Left renal cortex interstitium (tissue), 4 donors: Measurements from ENCODE around the gene TAS2R41. TPM values are rescaled to one million over a fixed set of nuclear protein-coding genes. Genes with fewer than 3 reads are reported as not detected.

Experiments used
- DNase-seq, 4 donors: peaks; one replicate each; pipeline ENCODE4 v3.0.0-alpha.2; 2013; ENCODE audit warnings: low read depth in 4 of 4, low spot score in 2 of 4, missing footprints in 1 of 4
- polyA plus RNA-seq, 4 donors: library from polyadenylated mRNA; unstranded; fragments of 120-200 nt; gene quantifications; one replicate each; pipeline ENCODE4 v1.2.1, GENCODE V29; 2013; ENCODE audit not compliant: insufficient read length in 4 of 4

The TAS2R41 gene
- not detected for polyA plus RNA-seq

GRCh38 chr7:143477501-143478150 is at the start of gene TAS2R41:
TSS of gene TAS2R41 (plus strand) at chr7:143477873. CDS start at chr7:143477873, 0 bp downstream.
- no peak for DNase-seq

GRCh38 chr7:143429770-143430698 is 47.6 kb upstream of the TAS2R41 start:
- no peak for DNase-seq

DNA sequence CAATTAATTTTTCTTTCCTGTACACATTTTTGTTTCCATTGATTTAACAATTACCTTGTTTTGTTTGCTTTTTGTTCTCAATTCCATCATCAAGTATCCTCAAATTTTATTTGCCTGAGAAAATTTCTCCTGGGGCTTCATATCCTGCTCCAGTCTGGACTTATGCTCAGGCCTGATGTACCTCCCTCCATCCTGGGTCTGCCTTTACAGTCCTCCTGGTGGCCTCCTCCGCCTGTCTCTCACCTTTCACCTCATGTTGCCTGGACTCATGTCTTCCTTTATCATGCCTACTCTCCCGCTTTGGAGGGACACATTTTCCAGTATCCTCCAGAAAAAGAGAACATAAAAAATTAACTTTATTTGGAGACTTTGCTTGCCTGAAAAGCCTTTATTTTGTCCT is 46.6 kb upstream of the TAS2R41 start:
- no peak for DNase-seq

DNA sequence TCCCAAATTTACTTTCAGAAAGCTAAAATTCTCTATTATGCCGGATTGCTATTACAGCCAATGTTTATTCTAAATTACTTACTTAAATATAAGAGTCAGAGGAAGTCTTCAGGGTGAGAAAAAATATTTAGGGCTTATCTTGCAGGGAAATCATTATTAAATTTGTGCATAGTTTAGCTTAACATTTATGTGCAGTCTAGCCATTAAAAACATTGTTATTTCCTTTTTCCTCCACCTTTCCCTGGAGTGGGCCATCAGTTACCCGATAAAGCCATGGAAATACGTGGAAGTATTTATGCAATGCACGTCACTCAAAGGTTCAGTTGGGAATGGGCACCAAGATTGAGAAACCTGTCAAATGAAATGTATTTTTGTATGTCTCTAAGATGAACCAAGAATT is 43.9 kb upstream of the TAS2R41 start:
- DNase-seq: no peak

- no peak for DNase-seq
Measured at GRCh38 chr7:143434660-143435059, 43.0 kb upstream of the TAS2R41 start.

GRCh38 chr7:143435266-143435665 is 42.4 kb upstream of the TAS2R41 start:
- no peak for DNase-seq

DNA sequence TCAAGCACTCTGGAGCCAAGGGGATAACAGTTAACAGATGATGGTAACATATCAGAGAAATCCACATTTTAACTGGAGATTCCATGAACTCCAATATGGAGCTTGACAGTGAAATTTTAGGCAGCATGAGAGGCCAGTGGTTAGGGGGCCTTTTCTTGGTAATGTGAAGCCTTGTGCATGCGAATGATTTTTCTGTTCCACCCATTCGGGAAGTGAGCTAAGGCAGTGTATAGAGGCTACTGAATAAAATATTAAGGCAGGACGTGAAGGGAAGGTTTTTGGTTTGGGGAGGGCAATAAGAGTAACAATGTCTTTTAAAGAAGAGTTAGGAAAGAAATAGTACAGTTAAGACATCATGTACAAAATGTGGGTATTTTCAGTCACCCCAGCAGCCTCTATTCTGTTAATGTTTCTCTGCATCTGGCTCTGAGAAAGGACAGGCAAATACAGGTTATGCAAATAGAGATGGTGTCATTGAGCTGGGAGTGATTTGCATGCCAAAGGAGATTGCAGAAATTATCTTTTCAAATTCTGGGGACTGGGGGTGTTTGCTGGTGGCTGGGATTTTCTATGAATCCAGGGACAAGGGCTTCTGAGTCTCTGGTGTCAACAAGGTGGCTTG is 41.2 kb upstream of the TAS2R41 start:
- no peak for DNase-seq

DNA sequence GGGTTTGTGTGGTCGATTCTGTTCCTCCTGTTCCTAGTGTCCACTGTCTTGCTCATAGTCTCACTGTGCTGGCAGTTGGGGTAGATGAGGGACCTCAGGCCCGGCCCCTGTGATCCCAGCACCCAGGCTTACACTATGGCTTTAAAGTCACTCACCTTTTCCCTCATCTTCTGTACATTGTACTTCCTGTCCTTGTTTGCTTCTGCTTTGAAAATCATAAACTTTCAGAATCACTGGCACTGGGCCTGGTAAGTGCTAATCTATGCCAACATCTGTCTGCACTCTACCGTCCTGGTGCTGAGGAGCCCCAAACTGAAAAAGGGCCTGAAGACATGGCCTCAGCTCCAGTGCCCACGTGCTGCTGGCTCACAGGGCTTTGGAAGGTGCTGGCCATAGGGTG is 40.1 kb upstream of the TAS2R41 start:
- DNase-seq: no peak

DNA sequence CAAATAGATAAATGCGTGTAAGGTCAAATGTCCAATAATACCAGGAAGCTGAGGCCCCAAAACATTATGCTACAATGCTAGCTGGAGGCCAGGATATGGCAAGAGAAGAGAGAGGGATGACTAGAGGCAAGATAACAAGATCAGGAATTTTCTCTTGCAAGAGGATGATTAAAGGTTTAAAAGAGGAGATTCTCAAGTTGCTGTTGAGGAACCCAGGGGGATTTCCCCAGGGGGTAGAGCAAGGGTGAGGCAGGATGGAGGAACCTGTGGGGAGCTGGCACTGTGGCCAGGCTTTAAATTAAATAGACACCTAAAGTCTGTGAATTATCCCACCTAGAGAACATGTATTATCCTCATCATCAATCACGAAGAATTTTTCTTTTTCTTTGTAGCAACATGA is 37.8 kb upstream of the TAS2R41 start:
- DNase-seq: no peak

- DNase-seq: no peak
Measured at GRCh38 chr7:143443153-143443552, 34.5 kb upstream of the TAS2R41 start, which contains the start of gene TAS2R60. TSS of gene TAS2R60 (plus strand) at chr7:143443453. CDS start at chr7:143443453, 0 bp downstream.

- no peak for DNase-seq
Measured at GRCh38 chr7:143444063-143444782, 33.5 kb upstream of the TAS2R41 start.

- DNase-seq: no peak
Measured at GRCh38 chr7:143444785-143445184, 32.9 kb upstream of the TAS2R41 start.

DNA sequence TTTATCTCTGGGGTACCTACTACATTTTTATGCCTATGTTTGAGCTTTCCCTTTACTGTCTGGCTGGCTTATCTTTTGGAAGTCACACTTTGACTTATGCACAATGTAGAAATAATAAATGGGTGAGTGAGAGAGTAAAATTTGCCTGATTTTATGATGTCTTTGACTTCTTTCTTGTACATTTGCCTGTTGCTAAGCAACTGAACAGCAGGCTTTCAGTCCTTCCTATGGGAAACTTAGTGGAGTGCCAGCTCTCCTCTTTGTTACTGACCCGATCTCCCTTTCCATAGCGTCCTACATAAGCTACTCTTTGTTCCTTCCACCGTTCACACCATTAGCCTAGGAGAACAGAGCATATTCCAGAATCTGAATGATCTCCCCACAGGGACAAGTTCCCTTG is 30.2 kb upstream of the TAS2R41 start:
- DNase-seq: no peak

DNA sequence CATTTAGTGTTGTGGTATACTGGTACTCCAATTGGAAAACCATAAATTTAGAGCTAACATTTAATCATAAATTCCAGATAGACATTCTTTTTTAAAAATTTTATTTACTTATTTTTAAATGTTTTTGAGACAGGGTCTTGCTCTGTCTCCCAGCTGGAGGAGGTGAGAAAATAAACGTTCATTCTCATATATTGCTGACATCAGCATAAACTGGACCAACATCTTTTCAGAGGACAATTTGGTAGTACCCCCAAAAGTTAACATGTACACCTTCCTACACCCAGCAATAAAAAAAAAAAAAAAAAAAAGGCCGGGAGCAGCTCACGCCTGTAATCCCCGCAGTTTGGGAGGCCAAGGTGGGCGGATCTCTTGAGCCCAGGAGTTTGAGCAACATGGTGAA is 29.2 kb upstream of the TAS2R41 start:
- DNase-seq: no peak

DNA sequence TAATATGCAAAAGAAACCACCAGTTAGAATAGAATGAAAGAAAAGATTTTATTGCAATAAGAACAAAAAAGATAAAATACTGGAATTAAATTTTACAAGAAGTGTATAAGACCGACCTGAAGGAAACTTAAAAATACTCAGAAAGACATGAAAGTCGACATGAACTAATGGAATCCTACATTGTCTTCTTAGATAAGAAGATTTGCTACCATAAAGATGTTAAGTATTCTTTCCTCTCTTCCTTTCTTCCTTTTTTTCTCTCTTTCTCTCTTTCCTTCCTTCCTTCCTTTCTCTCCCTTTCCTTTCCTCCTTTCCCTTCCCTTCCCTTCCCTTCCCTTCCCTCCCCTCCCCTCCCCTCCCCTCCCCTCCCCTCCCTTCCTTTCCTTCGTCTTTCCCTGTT is 27.9 kb upstream of the TAS2R41 start:
- DNase-seq: no peak

DNA sequence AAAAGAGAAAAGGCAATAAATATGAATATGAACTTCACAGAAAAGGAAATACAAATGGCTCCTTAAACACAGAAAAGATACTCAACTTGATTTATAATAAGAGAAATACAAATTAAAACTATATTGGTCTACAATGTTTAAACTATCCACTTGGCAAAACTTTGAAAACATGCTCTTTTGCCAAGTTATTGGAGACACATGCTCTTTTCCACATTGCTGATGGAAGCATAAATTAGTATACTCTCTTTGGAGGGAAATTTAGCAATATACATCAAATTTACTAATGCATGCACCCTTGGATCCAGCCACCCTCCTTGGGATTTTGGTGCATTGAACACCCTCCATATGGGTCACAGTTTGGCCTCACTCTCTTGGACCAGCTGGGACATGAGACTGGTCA is 26.6 kb upstream of the TAS2R41 start:
- DNase-seq: no peak

DNA sequence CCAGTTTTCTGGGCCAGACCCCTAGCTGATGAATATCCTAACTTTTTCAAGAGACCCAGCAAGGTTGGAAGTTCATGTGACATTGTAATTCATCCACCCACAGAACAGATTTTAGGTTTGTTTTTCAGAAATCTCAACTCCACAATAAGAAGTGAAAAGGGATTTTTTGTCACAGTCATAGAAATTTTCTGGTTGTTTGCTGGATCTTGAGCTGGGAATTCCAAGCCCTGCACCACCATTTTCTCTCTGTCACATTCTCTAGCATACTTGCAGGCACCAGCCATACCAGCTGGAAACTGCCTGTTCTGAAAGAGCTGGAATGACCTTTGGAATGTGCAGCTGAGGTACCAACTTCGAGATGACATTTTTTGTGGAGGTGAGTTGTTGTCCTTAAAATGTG is 25.9 kb upstream of the TAS2R41 start:
- DNase-seq: no peak

GRCh38 chr7:143452495-143452894 is 25.2 kb upstream of the TAS2R41 start:
- DNase-seq: no peak

DNA sequence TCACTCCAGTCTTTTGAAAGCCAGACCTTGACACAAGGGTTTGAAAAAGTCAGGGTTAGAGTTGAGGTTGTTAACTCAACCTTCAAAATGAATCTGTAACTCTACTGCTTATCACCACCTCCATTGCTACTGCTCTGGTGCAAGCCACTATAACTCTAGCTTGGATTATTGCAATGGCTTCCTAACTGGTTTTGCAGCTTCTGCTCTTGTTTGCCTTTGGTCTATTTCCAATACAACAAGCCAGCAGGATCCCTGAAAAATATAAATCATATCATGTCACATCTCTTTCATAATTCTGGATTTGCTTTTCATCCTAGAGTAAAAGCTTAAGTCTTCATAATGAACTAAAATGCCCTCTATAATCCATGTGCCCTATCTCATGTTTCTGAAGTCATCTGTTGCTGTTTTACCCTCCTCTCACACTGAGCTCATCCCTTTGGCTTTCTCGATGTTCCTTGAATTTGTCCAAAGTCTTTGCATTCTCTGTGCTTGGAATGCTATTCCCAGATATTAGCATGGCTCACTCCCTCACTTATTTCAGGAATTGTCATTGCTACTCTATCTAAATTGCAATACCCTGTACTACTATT is 23.5 kb upstream of the TAS2R41 start:
- DNase-seq: no peak

GRCh38 chr7:143455491-143455890 is 22.2 kb upstream of the TAS2R41 start:
- no peak for DNase-seq
